GM15510 (cell line): ENCODE results near the gene OR52I1.

ENCODE experiments used
- POLR2A ChIP-seq: IDR thresholded peaks from 3 replicates; pipeline ENCODE4 v1.6.1; 2011; ENCODE audit warnings: borderline replicate concordance; ENCODE audit not compliant: insufficient read length; ENCODE audit errors: extremely low read depth

OR52I1 gene

GRCh38 chr11:4642043-4642442, 48.2 kb downstream of the OR52I1 start:
- TF ChIP-seq POLR2A = no peak

- TF ChIP-seq POLR2A = no peak
Measured at GRCh38 chr11:4643076-4643475, 49.2 kb downstream of the OR52I1 start.

- TF ChIP-seq POLR2A = no peak
Measured at GRCh38 chr11:4643682-4644081, 49.8 kb downstream of the OR52I1 start, which contains the start of gene OR51E1. TSS of gene OR51E1 (plus strand) at chr11:4643982. CDS start at chr11:4652527, 8,545 bp downstream.

- TF ChIP-seq POLR2A = no peak
Measured at GRCh38 chr11:4644233-4644632, 50.4 kb downstream of the OR52I1 start.
